Activated naive CD4-positive, alpha-beta T cell (primary cell): Measurements from ENCODE around the gene BAIAP2L1.
"Not testable (repeated sequence)": the region's sequence is repeated elsewhere in the genome, so short reads cannot be mapped to it uniquely, and the experiment has no call there.

ENCODE experiments used
- DNase-seq, 4 experiments: peaks; one replicate each; lab custom pipeline; 2025; lab: John Stamatoyannopoulos, UW

BAIAP2L1 gene

GRCh38 chr7:98400542-98401340 is at the start of gene BAIAP2L1:
BAIAP2L1 (minus strand) TSS chr7:98401090; CDS start chr7:98400852, 238 bp downstream.
- peak; percentile 29 to 80 (median 54) for DNase-seq

- no peak for DNase-seq
Measured at GRCh38 chr7:98448766-98449165, 47.9 kb upstream of the BAIAP2L1 start.

GRCh38 chr7:98440992-98441391 is 40.1 kb upstream of the BAIAP2L1 start:
- DNase-seq, result not testable (repeated sequence)

- DNase-seq, result no peak
Measured at GRCh38 chr7:98439484-98439883, 38.6 kb upstream of the BAIAP2L1 start.

- no peak for DNase-seq
Measured at GRCh38 chr7:98434087-98434486, 33.2 kb upstream of the BAIAP2L1 start.

GRCh38 chr7:98429799-98430198 is 28.9 kb upstream of the BAIAP2L1 start:
- DNase-seq, result no peak

- DNase-seq, result no peak
Measured at GRCh38 chr7:98423043-98423442, 22.2 kb upstream of the BAIAP2L1 start.

GRCh38 chr7:98420966-98421612 is 20.2 kb upstream of the BAIAP2L1 start:
- peak; percentile 7 to 56 (median 28) for DNase-seq

- DNase-seq, result not testable (repeated sequence)
Measured at GRCh38 chr7:98419988-98420387, 19.1 kb upstream of the BAIAP2L1 start.

GRCh38 chr7:98419316-98419691 is 18.4 kb upstream of the BAIAP2L1 start:
- DNase-seq, result not testable (repeated sequence)

GRCh38 chr7:98418636-98419315 is 17.9 kb upstream of the BAIAP2L1 start:
- no peak for DNase-seq

GRCh38 chr7:98418271-98418635 is 17.4 kb upstream of the BAIAP2L1 start:
- no peak for DNase-seq

GRCh38 chr7:98417604-98418270 is 16.8 kb upstream of the BAIAP2L1 start:
- not testable (repeated sequence) for DNase-seq

- DNase-seq, result no peak
Measured at GRCh38 chr7:98414205-98414900, 13.5 kb upstream of the BAIAP2L1 start.

- DNase-seq, result not testable (repeated sequence)
Measured at GRCh38 chr7:98413655-98414054, 12.8 kb upstream of the BAIAP2L1 start.

- no peak for DNase-seq
Measured at GRCh38 chr7:98409843-98410242, 9.0 kb upstream of the BAIAP2L1 start.

- DNase-seq, result not testable (repeated sequence)
Measured at GRCh38 chr7:98408146-98408545, 7.3 kb upstream of the BAIAP2L1 start.

- no peak for DNase-seq
Measured at GRCh38 chr7:98406827-98407226, 5.9 kb upstream of the BAIAP2L1 start.

GRCh38 chr7:98404840-98405239 is 4.0 kb upstream of the BAIAP2L1 start:
- no peak for DNase-seq

GRCh38 chr7:98399890-98400541 is 874 bp downstream of the BAIAP2L1 start:
- DNase-seq, result no peak

- no peak for DNase-seq
Measured at GRCh38 chr7:98399462-98399861, 1.4 kb downstream of the BAIAP2L1 start.
